Measurements from ENCODE around the gene MYH10. TPM values are rescaled to one million over a fixed set of nuclear protein-coding genes. Genes with fewer than 3 reads are reported as not detected.

MYH10 gene
- total RNA-seq, 1 donor from 2014 or later = 378 TPM

DNA sequence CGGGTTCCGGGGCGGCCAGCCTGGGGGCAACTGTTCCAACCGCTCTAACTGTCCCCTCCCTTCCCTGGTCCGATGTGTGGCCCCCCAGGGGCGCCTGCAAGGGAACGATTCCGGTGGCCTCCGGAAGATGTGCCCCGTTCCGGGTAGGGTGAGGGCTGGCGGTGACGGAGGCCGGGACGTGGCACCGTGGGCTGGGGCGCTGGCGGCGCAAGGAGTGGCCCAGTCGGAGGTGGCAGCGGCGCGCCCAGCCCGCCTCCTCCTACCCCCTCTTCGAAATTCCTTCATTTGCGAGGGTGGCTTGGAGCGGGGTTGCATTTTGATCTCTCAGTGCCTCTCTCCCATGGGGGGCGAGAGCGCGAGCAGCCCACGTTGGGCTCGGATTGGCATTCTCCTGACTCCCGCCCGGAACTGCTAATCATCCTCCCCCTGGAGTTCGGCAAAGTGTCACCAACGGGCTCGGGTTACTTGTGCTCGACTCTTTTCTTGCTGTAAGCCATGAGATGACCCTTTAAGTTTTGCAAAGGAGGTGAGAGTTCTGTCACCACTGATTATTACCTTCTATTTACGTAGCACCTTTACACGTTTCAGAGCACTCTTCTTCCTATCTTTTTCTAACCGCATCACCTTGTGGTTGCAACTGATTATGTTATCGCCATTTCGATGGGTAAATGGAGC is 194.2 kb downstream of the MYH10 start:
- TF ChIP-seq, protein P1, sequence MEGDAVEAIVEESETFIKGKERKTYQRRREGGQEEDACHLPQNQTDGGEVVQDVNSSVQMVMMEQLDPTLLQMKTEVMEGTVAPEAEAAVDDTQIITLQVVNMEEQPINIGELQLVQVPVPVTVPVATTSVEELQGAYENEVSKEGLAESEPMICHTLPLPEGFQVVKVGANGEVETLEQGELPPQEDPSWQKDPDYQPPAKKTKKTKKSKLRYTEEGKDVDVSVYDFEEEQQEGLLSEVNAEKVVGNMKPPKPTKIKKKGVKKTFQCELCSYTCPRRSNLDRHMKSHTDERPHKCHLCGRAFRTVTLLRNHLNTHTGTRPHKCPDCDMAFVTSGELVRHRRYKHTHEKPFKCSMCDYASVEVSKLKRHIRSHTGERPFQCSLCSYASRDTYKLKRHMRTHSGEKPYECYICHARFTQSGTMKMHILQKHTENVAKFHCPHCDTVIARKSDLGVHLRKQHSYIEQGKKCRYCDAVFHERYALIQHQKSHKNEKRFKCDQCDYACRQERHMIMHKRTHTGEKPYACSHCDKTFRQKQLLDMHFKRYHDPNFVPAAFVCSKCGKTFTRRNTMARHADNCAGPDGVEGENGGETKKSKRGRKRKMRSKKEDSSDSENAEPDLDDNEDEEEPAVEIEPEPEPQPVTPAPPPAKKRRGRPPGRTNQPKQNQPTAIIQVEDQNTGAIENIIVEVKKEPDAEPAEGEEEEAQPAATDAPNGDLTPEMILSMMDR (IDR thresholded peaks at IDR 0.05) = no peak
- Histone ChIP-seq H3K4me3 (peak overlapping the region; percentile 73 to 96), H3K9me3 (no peaks in the 10 kb centered on the region), H3K27ac (peak overlapping the region; percentile 95 to 100), H3K36me3 (peaks cover 16 to 18% of the 10 kb centered on the region in 2 donors), H3K27me3 (no peaks in the 10 kb centered on the region), H3K4me1 (peaks cover 12 to 36% of the 10 kb centered on the region in 2 donors)
- intact Hi-C loops (cut with DNase I) = no loop called here
- peak; percentile 27 to 83 for DNase-seq (ENCODE audit: low spot score in 2 of 2)

- H3K9me3 ChIP-seq = no peaks in the 10 kb centered on the region
- peaks cover 15 to 38% of the 10 kb centered on the region in 2 donors for H3K4me1 ChIP-seq
- intact Hi-C loops (cut with DNase I) = loop anchor here (1.0 kb wide), 1 partner anchor 28 kb away; no protein-coding TSS in a partner anchor
- H3K36me3 ChIP-seq = peaks cover 16 to 18% of the 10 kb centered on the region in 2 donors
- H3K27me3 ChIP-seq = no peaks in the 10 kb centered on the region
- peak within 1 kb of the TSS; percentile 73 to 96 for H3K4me3 ChIP-seq
- DNase-seq (ENCODE audit: low spot score in 2 of 2) = peak; percentile 96 to 99
- TF ChIP-seq, protein P1 (IDR thresholded peaks at IDR 0.05) = no peak
- H3K27ac ChIP-seq = peak within 1 kb of the TSS; percentile 95 to 100
These were observed 195.0 kb downstream of the MYH10 start, which contains the start of gene NDEL1 for GRCh38 chr17:8435245-8436168. NDEL1 (plus strand) TSS chr17:8435884; CDS start chr17:8444272, 8,388 bp downstream.

- TF ChIP-seq, protein P1 (IDR thresholded peaks at IDR 0.05) = no peak
- Histone ChIP-seq H3K27ac (peak overlapping the region; percentile 91 to 93), H3K4me3 (peak overlapping the region in 1 of 2 donors; percentile 25), H3K36me3 (no peaks in the 10 kb centered on the region), H3K9me3 (no peaks in the 10 kb centered on the region), H3K27me3 (no peaks in the 10 kb centered on the region), H3K4me1 (peaks cover 16% of the 10 kb centered on the region in 2 donors)
- intact Hi-C loops (cut with DNase I) = loop anchor here (2.0 kb wide), 2 partner anchors 20 to 48 kb away; partner anchors contain the start of gene RPL26
- DNase-seq (ENCODE audit: low spot score in 2 of 2) = peak; percentile 82 to 98
These were observed 199.6 kb downstream of the MYH10 start for GRCh38 chr17:8430966-8431365.

DNA sequence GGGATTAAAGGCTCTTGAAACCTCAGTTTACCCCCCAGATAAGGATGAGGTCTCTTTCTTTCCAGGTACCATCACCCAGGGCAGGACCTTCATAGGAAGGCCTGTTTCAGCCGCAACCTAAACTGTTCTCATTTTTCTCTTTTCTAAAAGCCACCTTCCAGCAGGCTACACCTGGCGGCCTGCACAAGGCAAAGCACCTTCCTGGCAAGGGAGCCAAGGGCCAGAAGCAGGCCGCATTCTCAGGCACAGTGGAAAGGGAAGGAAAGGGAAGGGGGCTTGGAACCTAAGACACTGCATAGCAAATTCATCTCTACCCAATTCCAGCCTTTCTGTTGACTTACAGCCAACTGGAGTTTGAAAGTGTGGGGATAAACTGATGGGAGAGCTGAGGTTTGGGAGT is 203.7 kb downstream of the MYH10 start:
- no peak for DNase-seq (ENCODE audit: low spot score in 2 of 2)
- Histone ChIP-seq H3K27ac (no peak overlapping the region), H3K27me3 (no peaks in the 10 kb centered on the region), H3K4me3 (no peak overlapping the region), H3K9me3 (no peaks in the 10 kb centered on the region), H3K36me3 (no peaks in the 10 kb centered on the region), H3K4me1 (peaks cover 7 to 12% of the 10 kb centered on the region in 2 donors)
- TF ChIP-seq, protein P1 (IDR thresholded peaks at IDR 0.05) = no peak
- intact Hi-C loops (cut with DNase I) = no loop called here

DNA sequence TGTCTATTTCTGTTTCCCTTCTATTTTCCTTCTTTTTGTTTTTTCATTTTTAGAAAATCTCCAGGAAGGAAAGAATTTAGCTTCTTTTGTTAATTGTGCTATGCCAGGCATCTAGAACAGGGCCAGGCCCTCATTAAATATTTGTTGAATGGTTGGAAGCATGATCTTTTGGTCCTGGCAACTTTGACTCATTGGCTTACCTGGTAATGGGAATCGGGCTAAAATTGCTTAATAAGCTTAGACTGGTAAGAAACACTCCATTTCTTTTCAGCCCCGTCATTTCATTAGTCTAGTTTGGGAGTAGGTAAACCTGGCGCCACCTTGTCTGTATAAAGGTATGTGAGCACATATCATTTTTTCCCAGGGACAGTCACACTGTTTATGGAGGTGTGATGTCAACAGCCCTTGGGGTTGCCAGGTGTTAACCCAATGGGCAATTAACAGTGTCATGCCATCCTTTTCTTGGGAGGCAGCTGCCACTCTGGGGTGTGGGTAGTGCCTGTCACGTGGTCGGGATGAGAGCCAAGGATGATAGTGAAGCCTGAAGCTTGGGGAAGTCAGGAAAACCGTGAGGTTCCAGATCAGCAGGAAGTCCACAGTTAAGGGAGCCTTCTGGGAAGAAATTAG is 204.3 kb downstream of the MYH10 start:
- no peaks in the 10 kb centered on the region for H3K27me3 ChIP-seq
- H3K36me3 ChIP-seq = no peaks in the 10 kb centered on the region
- H3K4me3 ChIP-seq = no peak overlapping the region
- H3K4me1 ChIP-seq = peaks cover 1 to 6% of the 10 kb centered on the region in 2 donors
- no peak for DNase-seq (ENCODE audit: low spot score in 2 of 2)
- intact Hi-C loops (cut with DNase I) = no loop called here
- TF ChIP-seq, protein P1 (IDR thresholded peaks at IDR 0.05) = no peak
- H3K27ac ChIP-seq = no peak overlapping the region
- no peaks in the 10 kb centered on the region for H3K9me3 ChIP-seq
